H1 (cell line): ENCODE measurements around the gene MYH9. TPM values are rescaled to one million over a fixed set of nuclear protein-coding genes. Genes with fewer than 3 reads are reported as not detected.

Experiments used
- CTCF ChIA-PET: fragments of 300-600 bp; sonication (Branson Sonifier 250); formaldehyde crosslinking; loops from one replicate; lab custom pipeline; 2021; ENCODE audit not compliant: partially characterized antibody; lab: Charles Lee
- POLR2A ChIA-PET: fragments of 300-600 bp; sonication (Branson Sonifier 250); formaldehyde crosslinking; loops from one replicate; lab custom pipeline; 2021; ENCODE audit warnings: inconsistent platforms; ENCODE audit not compliant: partially characterized antibody; lab: Charles Lee
- DNase-seq, 2 experiments: peaks; one replicate each; pipeline versions ENCODE4 v3.0.0 to v3.0.0-alpha.2; 2010 to 2022; ENCODE audit warnings: low spot score in 2 of 2, low read depth in 1 of 2, mixed read lengths in 1 of 2
- FAIRE-seq: peaks from 2 replicates; lab custom pipeline; 2011; peaks lifted over from hg19 to GRCh38; lab: Jason Lieb, UNC
- H2AFZ ChIP-seq: 2 replicates; pipeline ENCODE4 v1.8.1; 2012; ENCODE audit warnings: low read length, inconsistent platforms
- H2AK5ac ChIP-seq: 2 replicates; pipeline ENCODE4 v1.6.1; 2013; ENCODE audit warnings: low read depth, low read length
- H2BK120ac ChIP-seq: replicated peaks from 2 replicates; pipeline ENCODE3; 2013; ENCODE audit warnings: low read depth, low read length, inconsistent platforms
- H2BK12ac ChIP-seq: 2 replicates; pipeline ENCODE4 v1.6.1; 2013; ENCODE audit warnings: low read depth, low read length
- H2BK15ac ChIP-seq: 2 replicates; pipeline ENCODE4 v1.6.1; 2013; ENCODE audit warnings: low read length
- H2BK20ac ChIP-seq: 2 replicates; pipeline ENCODE4 v1.6.1; 2013; ENCODE audit warnings: low read length
- H2BK5ac ChIP-seq: 2 replicates; pipeline ENCODE4 v1.6.1; 2013; ENCODE audit warnings: low read depth, low read length
- H3K14ac ChIP-seq: 2 replicates; pipeline ENCODE4 v1.6.1; 2013; ENCODE audit warnings: inconsistent platforms; ENCODE audit not compliant: insufficient read length
- H3K18ac ChIP-seq: 2 replicates; pipeline ENCODE4 v1.6.1; 2013; ENCODE audit warnings: low read length; ENCODE audit errors: extremely low read depth
- H3K23ac ChIP-seq: 2 replicates; pipeline ENCODE4 v1.6.1; 2013; ENCODE audit warnings: inconsistent platforms; ENCODE audit not compliant: insufficient read length
- H3K23me2 ChIP-seq: 2 replicates; pipeline ENCODE4 v1.6.1; 2013; ENCODE audit warnings: low read depth, low read length
- H3K27ac ChIP-seq: 2 replicates; pipeline ENCODE4 v1.6.1; 2011; ENCODE audit warnings: low read depth, low read length, inconsistent platforms
- H3K27me3 ChIP-seq, 4 experiments: replicated peaks in 1 of 4; 1 replicate in 1 of 4; 2 replicates in 3 of 4; pipeline versions ENCODE4 v1.6.1 to v1.8.1; 2011 to 2013; ENCODE audit warnings: low read length in 3 of 4, mild to moderate bottlenecking in 3 of 4, inconsistent platforms in 2 of 4, mixed read lengths in 2 of 4, moderate library complexity in 1 of 4; ENCODE audit not compliant: control insufficient read depth in 3 of 4, insufficient read depth in 3 of 4; ENCODE audit errors: extremely low read depth in 1 of 4
- H3K36me3 ChIP-seq, 4 experiments: 2 replicates each; pipeline versions ENCODE4 v1.6.1 to v1.8.1; 2011 to 2013; ENCODE audit warnings: mild to moderate bottlenecking in 4 of 4, low read length in 3 of 4, moderate library complexity in 2 of 4, control low read depth in 1 of 4, inconsistent platforms in 1 of 4; ENCODE audit not compliant: insufficient read depth in 4 of 4, control insufficient read depth in 2 of 4
- H3K4ac ChIP-seq: replicated peaks from 2 replicates; pipeline ENCODE3; 2013; ENCODE audit warnings: low read length, low read depth, mixed read lengths, inconsistent platforms; ENCODE audit not compliant: insufficient read length
- H3K4me1 ChIP-seq, 4 experiments: replicated peaks in 1 of 4; 1 replicate in 1 of 4; 2 replicates in 3 of 4; pipeline versions ENCODE4 v1.6.1 to v1.8.1; 2011 to 2013; ENCODE audit warnings: low read length in 3 of 4, inconsistent platforms in 2 of 4, mixed read lengths in 1 of 4; ENCODE audit not compliant: insufficient read depth in 4 of 4, control insufficient read depth in 3 of 4
- H3K4me2 ChIP-seq, 2 experiments: 2 replicates each; pipeline versions ENCODE4 v1.6.1 to v1.8.1; 2011 to 2013; ENCODE audit warnings: low read depth in 2 of 2, low read length in 2 of 2, control low read depth in 1 of 2, inconsistent platforms in 1 of 2, mild to moderate bottlenecking in 1 of 2; ENCODE audit not compliant: insufficient read depth in 1 of 2
- H3K4me3 ChIP-seq, 4 experiments: fragments of 200-600, 300-600 bp in 1 of 4; sonication (generic), shearing (Covaris generic), sonication (Bioruptor Twin) in 1 of 4; 2 replicates each; pipeline versions ENCODE4 v1.5.1 to v1.8.1; 2011 to 2016; ENCODE audit warnings: low read length in 4 of 4, low read depth in 3 of 4, control low read depth in 2 of 4, inconsistent platforms in 2 of 4, mild to moderate bottlenecking in 2 of 4, mixed read lengths in 1 of 4, moderate library complexity in 1 of 4; ENCODE audit not compliant: insufficient read depth in 2 of 4; ENCODE audit errors: extremely low read depth in 1 of 4
- H3K56ac ChIP-seq: replicated peaks from 2 replicates; pipeline ENCODE3; 2013; ENCODE audit warnings: low read depth, mild to moderate bottlenecking, mixed read lengths, low read length, inconsistent platforms; ENCODE audit not compliant: insufficient read length
- H3K79me1 ChIP-seq: 2 replicates; pipeline ENCODE4 v1.6.1; 2013; ENCODE audit warnings: low read depth, low read length, control low read depth
- H3K79me2 ChIP-seq, 2 experiments: 2 replicates each; pipeline versions ENCODE4 v1.6.1 to v1.8.1; 2012 to 2013; ENCODE audit warnings: low read length in 2 of 2, mild to moderate bottlenecking in 2 of 2, inconsistent platforms in 1 of 2; ENCODE audit not compliant: insufficient read depth in 2 of 2, control insufficient read depth in 1 of 2
- H3K9ac ChIP-seq, 4 experiments: replicated peaks in 1 of 4; 1 replicate in 1 of 4; 2 replicates in 3 of 4; pipeline versions ENCODE4 v1.6.1 to v1.8.1; 2011 to 2013; ENCODE audit warnings: low read depth in 3 of 4, low read length in 3 of 4, control low read depth in 2 of 4, mild to moderate bottlenecking in 2 of 4, moderate library complexity in 2 of 4, inconsistent platforms in 1 of 4; ENCODE audit errors: extremely low read depth in 1 of 4
- H3K9me3 ChIP-seq, 2 experiments: 2 replicates each; pipeline versions ENCODE4 v1.6.1 to v1.8.1; 2012 to 2013; ENCODE audit warnings: mild to moderate bottlenecking in 2 of 2, moderate library complexity in 2 of 2, control low read depth in 1 of 2, inconsistent platforms in 1 of 2, low read depth in 1 of 2, low read length in 1 of 2, mixed read lengths in 1 of 2; ENCODE audit not compliant: insufficient read depth in 2 of 2
- H4K20me1 ChIP-seq, 2 experiments: replicated peaks in 1 of 2; 2 replicates each; pipeline versions ENCODE3 to v1.8.1; 2011 to 2013; ENCODE audit warnings: inconsistent platforms in 2 of 2, low read length in 2 of 2, mild to moderate bottlenecking in 1 of 2; ENCODE audit not compliant: insufficient read depth in 2 of 2, control insufficient read depth in 1 of 2
- H4K5ac ChIP-seq: 2 replicates; pipeline ENCODE4 v1.6.1; 2013; ENCODE audit warnings: low read length, low read depth, mixed read lengths, inconsistent platforms; ENCODE audit not compliant: insufficient read length
- H4K8ac ChIP-seq: 2 replicates; pipeline ENCODE4 v1.8.0; 2013; ENCODE audit warnings: mild to moderate bottlenecking, moderate library complexity, low read length, inconsistent platforms; ENCODE audit not compliant: insufficient read depth; ENCODE audit errors: extremely low read depth
- H4K91ac ChIP-seq: replicated peaks from 2 replicates; pipeline ENCODE3; 2013; ENCODE audit warnings: low read length, mixed read lengths, inconsistent platforms; ENCODE audit not compliant: insufficient read length
- ASH2L ChIP-seq: fragments of 200-600, 300-600 bp; sonication (generic); IDR thresholded peaks from one replicate; pipeline ENCODE4 v1.7.1; 2017; ENCODE audit warnings: low read length
- CREB1 ChIP-seq: IDR thresholded peaks from 2 replicates; pipeline ENCODE4 v1.6.1; 2012; ENCODE audit warnings: inconsistent platforms
- MAFK ChIP-seq: IDR thresholded peaks from 2 replicates; pipeline ENCODE4 v1.6.1; 2012; ENCODE audit warnings: low read depth, mild to moderate bottlenecking, improper control_type of control experiment, low read length
- NANOG ChIP-seq: IDR thresholded peaks from 2 replicates; pipeline ENCODE4 v1.6.1; 2011; ENCODE audit warnings: low read length, low read depth, mild to moderate bottlenecking, inconsistent platforms; ENCODE audit not compliant: insufficient read depth, poor library complexity, severe bottlenecking
- POLR2AphosphoS5 ChIP-seq: IDR thresholded peaks from 2 replicates; pipeline ENCODE4 v1.6.1; 2011; ENCODE audit warnings: low read depth, low read length
- RAD21 ChIP-seq, 2 experiments: IDR thresholded peaks in 1 of 2; conservative IDR thresholded peaks in 1 of 2; 2 replicates each; pipeline ENCODE4 v1.6.1; 2011; ENCODE audit warnings: low read depth in 2 of 2, low read length in 2 of 2, improper control_type of control experiment in 1 of 2, inconsistent platforms in 1 of 2, mild to moderate bottlenecking in 1 of 2, moderate library complexity in 1 of 2
- RFX5 ChIP-seq: IDR thresholded peaks from 2 replicates; pipeline ENCODE4 v1.6.1; 2011; ENCODE audit warnings: low read depth, low read length, improper control_type of control experiment, borderline replicate concordance
- SP1 ChIP-seq: IDR thresholded peaks from 2 replicates; pipeline ENCODE4 v1.6.1; 2011; ENCODE audit warnings: low read depth, low read length
- SRF ChIP-seq: IDR thresholded peaks from 2 replicates; pipeline ENCODE4 v1.6.1; 2011; ENCODE audit warnings: mild to moderate bottlenecking, low read depth, low read length, moderate library complexity
- TCF12 ChIP-seq: IDR thresholded peaks from 2 replicates; pipeline ENCODE4 v1.6.1; 2011; ENCODE audit warnings: low read depth, mild to moderate bottlenecking, low read length
- TEAD4 ChIP-seq: IDR thresholded peaks from 2 replicates; pipeline ENCODE4 v1.6.1; 2012; ENCODE audit warnings: low read depth, low read length, inconsistent platforms, mixed read lengths
- YY1 ChIP-seq: IDR thresholded peaks from 2 replicates; pipeline ENCODE4 v1.6.1; 2011; ENCODE audit warnings: low read depth, mild to moderate bottlenecking, low read length
- WGBS, 2 experiments: shearing (Covaris generic) in 1 of 2; methylation state at CpG; one replicate each; pipeline versions ENCODE4 v1.1.6 to v1.1.7; 2013 to 2015; ENCODE audit warnings: low lambda C conversion rate in 2 of 2, mixed read lengths in 2 of 2, inconsistent platforms in 1 of 2, low coverage in 1 of 2, missing lambda C conversion rate in 1 of 2; ENCODE audit not compliant: insufficient replicate concordance in 2 of 2, insufficient coverage in 1 of 2, insufficient read length in 1 of 2; ENCODE audit errors: extremely low coverage in 1 of 2, missing lambda C conversion rate in 1 of 2; 5-methylcytosine and 5-hydroxymethylcytosine counted together
- polyA plus RNA-seq, 7 experiments: library from polyadenylated mRNA; depleted of rRNA in 3 of 7; stranded (reverse) in 5 of 7; unstranded in 2 of 7; fragments of >200 nt in 5 of 7; fragments of 200-250 nt in 2 of 7; gene quantifications; 1 replicate in 5 of 7; 2 replicates in 1 of 7; 4 replicates in 1 of 7; pipeline versions ENCODE4 v1.2.1 to v1.2.3, GENCODE V29; 2011 to 2013; ENCODE audit warnings: missing spikeins in 2 of 7, mixed read lengths in 2 of 7
- total RNA-seq: library from RNA; stranded (reverse); fragmentation: NEBNext Ultra II Directional; extraction: Animal tissue kit (Norgen Biotek cat#: 25700); gene quantifications from 2 replicates; pipeline ENCODE4 v1.2.1, GENCODE V29; 2021

Gene MYH9
- total and polyA plus RNA-seq, 2 of the 8 experiments (the other 6 are each of a cell fraction or from before 2014, with no cell fraction given): 24.9 to 322 TPM

DNA sequence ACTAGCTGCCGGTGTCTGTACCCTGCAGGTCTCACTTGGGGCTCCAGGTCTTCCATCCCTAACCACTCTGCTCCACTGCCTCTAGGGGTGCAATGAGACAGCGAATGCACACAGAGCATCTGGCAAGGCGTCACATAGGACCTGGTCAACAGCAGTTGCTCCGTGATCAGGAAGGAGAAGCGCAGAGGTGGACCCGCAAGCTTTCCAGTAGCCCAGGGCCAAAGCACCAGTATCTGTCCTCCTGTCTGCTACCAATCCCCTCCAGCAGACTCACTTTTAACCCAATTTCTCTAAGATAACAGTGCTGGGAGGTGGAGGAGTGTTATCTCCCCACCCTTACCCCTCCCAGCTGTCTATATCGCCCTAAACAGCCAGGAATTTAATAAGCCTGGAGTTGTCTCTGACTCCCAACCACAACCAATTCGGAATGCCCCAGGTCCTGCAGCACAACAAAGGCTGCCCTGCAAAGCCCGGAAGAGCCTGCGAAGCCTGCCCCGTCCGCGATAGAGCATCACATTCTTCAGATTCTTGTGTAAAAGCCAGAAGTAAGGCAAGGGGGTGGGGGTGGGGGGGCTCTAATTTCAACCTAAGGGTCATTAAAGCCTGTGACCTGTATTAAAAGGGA, 19.3 kb downstream of the MYH9 start:
- Histone ChIP-seq H2BK120ac (peak overlapping the region; percentile 93), H3K36me3 (no peaks in the 10 kb centered on the region), H4K5ac (peak overlapping the region; percentile 82), H3K9ac (peak overlapping the region in 3 of 4 experiments; percentile 46 to 61 (median 59); a peak in 5 of 7 replicates), H3K23ac (no peak overlapping the region), H3K4ac (peak overlapping the region; percentile 95), H3K27me3 (no peaks in the 10 kb centered on the region), H3K79me2 (peaks cover 20 to 97% of the 10 kb centered on the region in 2 experiments), H3K27ac (peak overlapping the region; percentile 93), H3K4me2 (peak overlapping the region; percentile 61 to 65), H3K18ac (peak overlapping the region; percentile 98), H3K79me1 (peaks cover 29% of the 10 kb centered on the region), H3K9me3 (no peaks in the 10 kb centered on the region), H2BK15ac (peak overlapping the region; percentile 93), H2BK12ac (peak overlapping the region; percentile 100), H2AFZ (no peak overlapping the region), H2BK5ac (peak overlapping the region; percentile 100), H3K14ac (no peak overlapping the region), H4K91ac (peak overlapping the region; percentile 100), H3K4me1 (peaks cover 45 to 67% (median 61%) of the 10 kb centered on the region in 4 experiments), H4K8ac (peak overlapping the region; percentile 75; the same call in 1 of the 2 replicates), H3K23me2 (no peaks in the 10 kb centered on the region), H2AK5ac (peak overlapping the region; percentile 99), H2BK20ac (peak overlapping the region; percentile 95), H3K4me3 (peak overlapping the region in 1 of 4 experiments; percentile 44; a peak in 3 of 8 replicates), H4K20me1 (peaks cover 3 to 23% of the 10 kb centered on the region in 2 experiments), H3K56ac (peak overlapping the region; percentile 52)
- 25% methylated on average over 13 of the region's 13 CpGs; no CpG with 5 or more reads in 1 of the 2 experiments for WGBS, 2 experiments
- POLR2A ChIA-PET: interaction anchor here (0.7 to 16.5 kb wide), 9 partner anchors 9 to 87 kb away, joined by 3 to 263 read pairs (median 6); partner anchors contain the start of gene MYH9
- peak in 1 of 2 experiments; percentile 73 for DNase-seq
- CTCF ChIA-PET: interaction anchor here (0.9 to 2.8 kb wide), 6 partner anchors 16 to 118 kb away, joined by 3 to 9 read pairs (median 4); no protein-coding TSS in a partner anchor
- peak; percentile 50 for FAIRE-seq
- 0 out of 2 replicates have a peak, but pooled peaks have one; percentile 6 for TF ChIP-seq CREB1
- 0 out of 2 replicates have a peak, but pooled peaks have one; percentile 6 for TF ChIP-seq SRF
- no peak for TF ChIP-seq RFX5
- peak; percentile 69 for TF ChIP-seq NANOG
- TF ChIP-seq ASH2L: peak; percentile 43
- TF ChIP-seq MAFK: no peak
- peak; percentile 55; the same call in 1 of the 2 replicates for TF ChIP-seq POLR2AphosphoS5
- TF ChIP-seq RAD21 (IDR thresholded peaks at IDR 0.05 in 1 of 2, conservative IDR thresholded peaks at IDR 0.05 in 1 of 2; ENCODE audit: low read depth in 2 of 2, low read length in 2 of 2): peak; percentile 27 to 49
- peak; percentile 76; the same call in 1 of the 2 replicates for TF ChIP-seq TCF12
- TF ChIP-seq SP1: peak; percentile 85
- TF ChIP-seq TEAD4: peak; percentile 98
- 0 out of 2 replicates have a peak, but pooled peaks have one; percentile 14 for TF ChIP-seq YY1
